Measurements from ENCODE around the gene MYBL2. TPM values are rescaled to one million over a fixed set of nuclear protein-coding genes. Genes with fewer than 3 reads are reported as not detected.

Gene MYBL2
- total and polyA plus RNA-seq, 8 donors = 6.1 to 37.5 (median 19.5) TPM

DNA sequence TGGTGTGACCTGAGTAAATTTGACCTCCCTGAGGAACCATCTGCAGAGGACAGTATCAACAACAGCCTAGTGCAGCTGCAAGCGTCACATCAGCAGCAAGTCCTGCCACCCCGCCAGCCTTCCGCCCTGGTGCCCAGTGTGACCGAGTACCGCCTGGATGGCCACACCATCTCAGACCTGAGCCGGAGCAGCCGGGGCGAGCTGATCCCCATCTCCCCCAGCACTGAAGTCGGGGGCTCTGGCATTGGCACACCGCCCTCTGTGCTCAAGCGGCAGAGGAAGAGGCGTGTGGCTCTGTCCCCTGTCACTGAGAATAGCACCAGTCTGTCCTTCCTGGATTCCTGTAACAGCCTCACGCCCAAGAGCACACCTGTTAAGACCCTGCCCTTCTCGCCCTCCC, 35.6 kb downstream of the MYBL2 start:
- H3K4me3 ChIP-seq = no peak overlapping the region
- no peak overlapping the region for H3K27ac ChIP-seq
- H3K4me1 ChIP-seq = no peaks in the 10 kb centered on the region
- intact Hi-C loops (cut with DNase I) = no loop called here
- TF ChIP-seq, protein P1, sequence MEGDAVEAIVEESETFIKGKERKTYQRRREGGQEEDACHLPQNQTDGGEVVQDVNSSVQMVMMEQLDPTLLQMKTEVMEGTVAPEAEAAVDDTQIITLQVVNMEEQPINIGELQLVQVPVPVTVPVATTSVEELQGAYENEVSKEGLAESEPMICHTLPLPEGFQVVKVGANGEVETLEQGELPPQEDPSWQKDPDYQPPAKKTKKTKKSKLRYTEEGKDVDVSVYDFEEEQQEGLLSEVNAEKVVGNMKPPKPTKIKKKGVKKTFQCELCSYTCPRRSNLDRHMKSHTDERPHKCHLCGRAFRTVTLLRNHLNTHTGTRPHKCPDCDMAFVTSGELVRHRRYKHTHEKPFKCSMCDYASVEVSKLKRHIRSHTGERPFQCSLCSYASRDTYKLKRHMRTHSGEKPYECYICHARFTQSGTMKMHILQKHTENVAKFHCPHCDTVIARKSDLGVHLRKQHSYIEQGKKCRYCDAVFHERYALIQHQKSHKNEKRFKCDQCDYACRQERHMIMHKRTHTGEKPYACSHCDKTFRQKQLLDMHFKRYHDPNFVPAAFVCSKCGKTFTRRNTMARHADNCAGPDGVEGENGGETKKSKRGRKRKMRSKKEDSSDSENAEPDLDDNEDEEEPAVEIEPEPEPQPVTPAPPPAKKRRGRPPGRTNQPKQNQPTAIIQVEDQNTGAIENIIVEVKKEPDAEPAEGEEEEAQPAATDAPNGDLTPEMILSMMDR (IDR thresholded peaks at IDR 0.05) = no peak
- H3K27me3 ChIP-seq = no peaks in the 10 kb centered on the region
- H3K9me3 ChIP-seq = no peaks in the 10 kb centered on the region
- ATAC-seq (no peak), DNase-seq (no peak)
- no peaks in the 10 kb centered on the region for H3K36me3 ChIP-seq

DNA sequence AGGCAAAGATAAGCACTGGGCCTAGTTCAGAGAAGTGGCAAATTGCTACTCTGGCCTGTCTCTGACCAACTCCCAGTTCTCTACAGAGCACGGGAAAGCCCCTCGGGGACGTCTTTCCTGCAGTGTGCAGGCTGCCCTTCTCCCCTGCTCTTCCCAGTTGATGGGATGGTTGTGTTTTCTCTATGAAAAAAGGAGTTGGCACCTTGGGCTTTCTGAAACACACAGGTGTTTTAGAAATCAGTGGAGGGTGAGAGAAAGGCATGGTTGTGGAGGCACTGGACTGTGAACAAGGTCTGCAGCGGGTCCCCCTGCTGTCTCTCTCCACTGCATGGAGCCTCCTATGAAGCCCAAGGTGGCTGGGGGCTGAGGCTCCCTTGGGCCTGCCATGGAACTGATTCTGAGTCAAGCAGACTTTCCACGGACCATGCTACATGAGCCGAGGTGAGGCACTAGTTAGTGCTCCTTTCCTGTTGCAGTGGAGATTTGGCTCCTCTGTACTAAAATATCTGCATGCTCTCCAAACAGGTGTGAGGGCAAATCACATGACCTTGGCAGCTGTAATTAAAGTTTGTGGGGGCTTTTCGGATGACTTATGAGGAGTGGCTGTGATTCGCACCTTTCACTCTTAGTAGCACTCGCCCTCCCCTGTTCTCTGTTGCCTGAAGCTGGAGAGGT, 43.6 kb downstream of the MYBL2 start:
- Histone ChIP-seq H3K27me3 (no peaks in the 10 kb centered on the region), H3K4me1 (no peaks in the 10 kb centered on the region), H3K27ac (no peak overlapping the region), H3K4me3 (no peak overlapping the region), H3K36me3 (no peaks in the 10 kb centered on the region), H3K9me3 (no peaks in the 10 kb centered on the region)
- DNase-seq (no peak), ATAC-seq (no peak)
- TF ChIP-seq, protein P1 (IDR thresholded peaks at IDR 0.05) = no peak
- intact Hi-C loops (cut with DNase I) = no loop called here

DNA sequence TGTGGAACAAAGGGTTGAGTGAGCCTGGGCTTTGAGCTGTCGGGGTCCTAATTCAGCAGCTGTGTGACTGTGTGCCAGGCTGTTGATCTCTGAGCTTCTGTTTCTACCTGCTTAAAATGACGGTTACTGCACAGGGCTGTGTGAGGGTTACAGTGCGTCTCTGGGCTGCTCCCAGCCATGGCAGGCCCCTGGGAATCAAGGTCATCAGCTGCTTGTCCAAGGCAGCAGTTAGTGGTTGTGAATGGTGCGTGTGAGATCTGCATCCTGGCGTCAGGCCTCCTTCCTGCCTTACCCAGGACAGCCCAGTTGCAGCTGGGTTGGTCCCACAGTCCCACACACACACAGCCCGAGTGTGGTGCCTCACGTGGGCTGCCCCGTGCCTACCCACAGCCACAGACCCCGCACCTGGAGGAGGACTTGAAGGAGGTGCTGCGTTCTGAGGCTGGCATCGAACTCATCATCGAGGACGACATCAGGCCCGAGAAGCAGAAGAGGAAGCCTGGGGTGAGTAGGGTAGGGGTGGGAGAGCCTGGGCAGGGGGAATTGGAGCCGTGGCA, 44.3 kb downstream of the MYBL2 start:
- Histone ChIP-seq H3K27ac (no peak overlapping the region), H3K4me1 (no peaks in the 10 kb centered on the region), H3K9me3 (no peaks in the 10 kb centered on the region), H3K27me3 (no peaks in the 10 kb centered on the region), H3K36me3 (no peaks in the 10 kb centered on the region), H3K4me3 (no peak overlapping the region)
- intact Hi-C loops (cut with DNase I) = no loop called here
- TF ChIP-seq, protein P1 (IDR thresholded peaks at IDR 0.05) = no peak
- DNase-seq (no peak), ATAC-seq (no peak)

DNA sequence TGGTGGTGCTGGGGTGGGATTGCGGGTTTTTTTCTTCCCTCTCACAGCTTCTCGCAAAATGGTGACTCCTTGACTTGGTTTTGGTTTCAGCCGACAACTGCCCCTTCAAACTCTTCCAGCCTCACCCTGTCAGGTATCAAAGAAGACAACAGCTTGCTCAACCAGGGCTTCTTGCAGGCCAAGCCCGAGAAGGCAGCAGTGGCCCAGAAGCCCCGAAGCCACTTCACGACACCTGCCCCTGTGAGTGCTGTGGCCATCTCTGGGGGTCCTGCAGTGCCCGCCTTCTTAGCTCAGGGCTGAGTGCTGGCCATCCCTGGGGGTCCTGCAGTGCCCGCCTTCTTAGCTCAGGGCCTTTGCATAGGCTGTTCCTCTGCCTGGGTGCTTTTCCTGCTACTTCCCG, 48.1 kb downstream of the MYBL2 start:
- H3K27ac ChIP-seq = no peak overlapping the region
- no peaks in the 10 kb centered on the region for H3K4me1 ChIP-seq
- ATAC-seq = no peak
- H3K27me3 ChIP-seq = no peaks in the 10 kb centered on the region
- no peaks in the 10 kb centered on the region for H3K36me3 ChIP-seq
- intact Hi-C loops (cut with DNase I) = no loop called here
- no peak for DNase-seq
- no peak overlapping the region for H3K4me3 ChIP-seq
- H3K9me3 ChIP-seq = no peaks in the 10 kb centered on the region
- TF ChIP-seq, protein P1 (IDR thresholded peaks at IDR 0.05) = no peak

DNA sequence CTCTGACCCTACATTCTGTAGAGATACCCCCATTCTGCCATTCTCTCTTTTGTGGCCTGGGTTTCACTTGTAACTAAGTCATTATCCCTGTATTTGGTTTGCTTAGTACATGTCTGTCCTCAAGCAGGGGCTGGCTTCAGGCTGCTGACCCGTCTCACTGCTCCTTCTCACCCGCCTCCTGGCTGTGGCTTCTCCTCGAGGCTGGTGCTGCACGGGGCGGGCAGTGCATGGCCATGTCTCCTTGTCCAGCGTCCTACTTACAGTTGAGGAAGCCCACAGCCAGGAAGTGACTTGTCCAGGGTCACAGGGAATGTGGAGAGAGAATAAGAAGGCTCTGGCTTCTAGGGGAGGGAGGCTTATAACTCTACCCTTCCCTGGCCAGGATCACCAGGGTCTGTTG, 48.6 kb downstream of the MYBL2 start:
- Histone ChIP-seq H3K9me3 (no peaks in the 10 kb centered on the region), H3K36me3 (no peaks in the 10 kb centered on the region), H3K4me1 (no peaks in the 10 kb centered on the region), H3K4me3 (no peak overlapping the region), H3K27ac (no peak overlapping the region), H3K27me3 (no peaks in the 10 kb centered on the region)
- DNase-seq (no peak), ATAC-seq (no peak)
- TF ChIP-seq, protein P1 (IDR thresholded peaks at IDR 0.05) = no peak
- intact Hi-C loops (cut with DNase I) = no loop called here

Data from left lung (tissue), 10 donors.